ENCODE measurements around the gene IL32. TPM values are rescaled to one million over a fixed set of nuclear protein-coding genes. Genes with fewer than 3 reads are reported as not detected.
A peak's percentile ranks its signal among the peaks of the same experiment; 100 is the strongest.

IL32 gene
- total and polyA plus RNA-seq, 9 of the 15 experiments (the other 6 are each of a cell fraction or from before 2014, with no cell fraction given), result 0.21 to 2.2 (median 0.37) TPM; not detected in 3

DNA sequence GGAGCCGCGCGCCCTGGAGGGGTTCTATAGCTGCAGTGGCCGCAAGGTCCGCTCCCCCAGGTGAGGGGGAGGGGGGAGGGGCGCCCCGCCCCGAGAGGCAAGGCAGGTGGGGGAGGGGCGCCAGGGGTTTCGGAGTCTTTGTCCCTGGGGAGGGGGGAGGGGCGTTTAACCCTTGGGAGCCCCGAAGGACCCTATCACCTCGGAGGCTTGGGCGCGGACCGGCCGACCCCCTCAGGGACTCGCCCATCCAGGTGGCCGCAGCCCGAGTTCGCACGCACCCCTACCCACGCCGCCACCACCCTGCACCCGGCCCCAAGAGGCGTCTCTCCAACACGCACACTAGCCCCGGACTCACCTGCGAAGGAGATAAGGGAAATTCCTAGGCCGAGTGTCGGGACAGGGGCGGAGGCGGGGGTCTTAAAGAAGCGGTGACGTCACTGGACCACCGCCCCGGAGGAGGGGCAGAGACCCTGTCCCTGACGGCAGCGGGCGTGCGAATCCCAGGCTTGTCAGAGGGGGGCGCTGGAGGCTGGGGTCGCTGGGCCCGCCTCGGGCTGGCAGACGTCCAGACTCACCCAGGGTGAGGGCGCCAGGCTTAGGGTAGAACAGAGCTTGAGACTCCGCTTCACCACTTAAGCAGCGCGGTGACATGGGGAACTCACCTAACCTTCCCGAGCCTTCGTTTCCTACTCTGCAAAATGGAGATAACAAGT, 47.5 kb upstream of the IL32 start, which contains the start of gene CLDN6 (continued):
- TF ChIP-seq NRF1 (conservative IDR thresholded peaks at IDR 0.05 in 1 of 2, IDR thresholded peaks at IDR 0.05 in 1 of 2) (no peak), SIN3A (IDR thresholded peaks at IDR 0.05; ENCODE audit: borderline replicate concordance in 2 of 2, control insufficient read depth in 1 of 2, low read depth in 2 of 2, low read length in 2 of 2) (no peak), ZNF764 (CRISPR knock-in tag; IDR thresholded peaks at IDR 0.05; ENCODE audit: low read depth) (no peak), MAZ (CRISPR knock-in tag; conservative IDR thresholded peaks at IDR 0.05 in 1 of 2, IDR thresholded peaks at IDR 0.05 in 1 of 2) (peak in 1 of 2 experiments; percentile 43; a peak in 1 of 4 replicates), GTF2A2 (tag; IDR thresholded peaks at IDR 0.05) (no peak), PRMT5 (CRISPR knock-in tag; IDR thresholded peaks at IDR 0.05) (no peak), XRCC5 (IDR thresholded peaks at IDR 0.05; ENCODE audit: low read depth, low read length) (no peak), TAF15 (IDR thresholded peaks at IDR 0.05; ENCODE audit: low read depth, low read length) (no peak), TAL1 (IDR thresholded peaks at IDR 0.05) (no peak), CCNT2 (IDR thresholded peaks at IDR 0.05; ENCODE audit: borderline replicate concordance, extremely low read depth, insufficient read length, low read depth, low read length) (peak; percentile 18), TFAM (CRISPR knock-in tag; conservative IDR thresholded peaks at IDR 0.05) (no peak), HSF4 (CRISPR knock-in tag; IDR thresholded peaks at IDR 0.05; ENCODE audit: borderline replicate concordance) (no peak), SMARCB1 (IDR thresholded peaks at IDR 0.05; ENCODE audit: insufficient read length, low read depth) (no peak), ZNF780A (CRISPR knock-in tag; IDR thresholded peaks at IDR 0.05) (no peak), L3MBTL2 (IDR thresholded peaks at IDR 0.05) (0 out of 2 replicates have a peak, but pooled peaks have one; percentile 14), STAT5A (IDR thresholded peaks at IDR 0.05; ENCODE audit: borderline replicate concordance, low read length) (no peak), CBFA2T2 (conservative IDR thresholded peaks at IDR 0.05) (no peak)
- TF ChIP-seq, protein P1, sequence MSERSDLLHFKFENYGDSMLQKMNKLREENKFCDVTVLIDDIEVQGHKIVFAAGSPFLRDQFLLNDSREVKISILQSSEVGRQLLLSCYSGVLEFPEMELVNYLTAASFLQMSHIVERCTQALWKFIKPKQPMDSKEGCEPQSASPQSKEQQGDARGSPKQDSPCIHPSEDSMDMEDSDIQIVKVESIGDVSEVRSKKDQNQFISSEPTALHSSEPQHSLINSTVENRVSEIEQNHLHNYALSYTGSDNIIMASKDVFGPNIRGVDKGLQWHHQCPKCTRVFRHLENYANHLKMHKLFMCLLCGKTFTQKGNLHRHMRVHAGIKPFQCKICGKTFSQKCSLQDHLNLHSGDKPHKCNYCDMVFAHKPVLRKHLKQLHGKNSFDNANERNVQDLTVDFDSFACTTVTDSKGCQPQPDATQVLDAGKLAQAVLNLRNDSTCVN (CRISPR knock-in tag; IDR thresholded peaks at IDR 0.05), result no peak
- TF ChIP-seq, protein P2, sequence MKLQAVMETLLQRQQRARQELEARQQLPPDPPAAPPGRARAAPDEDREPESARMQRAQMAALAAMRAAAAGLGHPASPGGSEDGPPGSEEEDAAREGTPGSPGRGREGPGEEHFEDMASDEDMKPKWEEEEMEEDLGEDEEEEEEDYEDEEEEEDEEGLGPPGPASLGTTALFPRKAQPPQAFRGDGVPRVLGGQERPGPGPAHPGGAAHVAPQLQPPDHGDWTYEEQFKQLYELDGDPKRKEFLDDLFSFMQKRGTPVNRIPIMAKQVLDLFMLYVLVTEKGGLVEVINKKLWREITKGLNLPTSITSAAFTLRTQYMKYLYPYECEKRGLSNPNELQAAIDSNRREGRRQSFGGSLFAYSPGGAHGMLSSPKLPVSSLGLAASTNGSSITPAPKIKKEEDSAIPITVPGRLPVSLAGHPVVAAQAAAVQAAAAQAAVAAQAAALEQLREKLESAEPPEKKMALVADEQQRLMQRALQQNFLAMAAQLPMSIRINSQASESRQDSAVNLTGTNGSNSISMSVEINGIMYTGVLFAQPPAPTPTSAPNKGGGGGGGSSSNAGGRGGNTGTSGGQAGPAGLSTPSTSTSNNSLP (IDR thresholded peaks at IDR 0.05; ENCODE audit: borderline replicate concordance, low read depth, low read length), result no peak
- TF ChIP-seq, protein P3, sequence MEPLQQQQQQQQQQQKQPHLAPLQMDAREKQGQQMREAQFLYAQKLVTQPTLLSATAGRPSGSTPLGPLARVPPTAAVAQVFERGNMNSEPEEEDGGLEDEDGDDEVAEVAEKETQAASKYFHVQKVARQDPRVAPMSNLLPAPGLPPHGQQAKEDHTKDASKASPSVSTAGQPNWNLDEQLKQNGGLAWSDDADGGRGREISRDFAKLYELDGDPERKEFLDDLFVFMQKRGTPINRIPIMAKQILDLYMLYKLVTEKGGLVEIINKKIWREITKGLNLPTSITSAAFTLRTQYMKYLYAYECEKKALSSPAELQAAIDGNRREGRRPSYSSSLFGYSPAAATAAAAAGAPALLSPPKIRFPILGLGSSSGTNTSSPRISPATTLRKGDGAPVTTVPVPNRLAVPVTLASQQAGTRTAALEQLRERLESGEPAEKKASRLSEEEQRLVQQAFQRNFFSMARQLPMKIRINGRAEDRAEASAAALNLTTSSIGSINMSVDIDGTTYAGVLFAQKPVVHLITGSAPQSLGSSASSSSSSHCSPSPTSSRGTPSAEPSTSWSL (CRISPR knock-in tag; IDR thresholded peaks at IDR 0.05; ENCODE audit: borderline replicate concordance), result no peak
- TF ChIP-seq, protein P4, sequence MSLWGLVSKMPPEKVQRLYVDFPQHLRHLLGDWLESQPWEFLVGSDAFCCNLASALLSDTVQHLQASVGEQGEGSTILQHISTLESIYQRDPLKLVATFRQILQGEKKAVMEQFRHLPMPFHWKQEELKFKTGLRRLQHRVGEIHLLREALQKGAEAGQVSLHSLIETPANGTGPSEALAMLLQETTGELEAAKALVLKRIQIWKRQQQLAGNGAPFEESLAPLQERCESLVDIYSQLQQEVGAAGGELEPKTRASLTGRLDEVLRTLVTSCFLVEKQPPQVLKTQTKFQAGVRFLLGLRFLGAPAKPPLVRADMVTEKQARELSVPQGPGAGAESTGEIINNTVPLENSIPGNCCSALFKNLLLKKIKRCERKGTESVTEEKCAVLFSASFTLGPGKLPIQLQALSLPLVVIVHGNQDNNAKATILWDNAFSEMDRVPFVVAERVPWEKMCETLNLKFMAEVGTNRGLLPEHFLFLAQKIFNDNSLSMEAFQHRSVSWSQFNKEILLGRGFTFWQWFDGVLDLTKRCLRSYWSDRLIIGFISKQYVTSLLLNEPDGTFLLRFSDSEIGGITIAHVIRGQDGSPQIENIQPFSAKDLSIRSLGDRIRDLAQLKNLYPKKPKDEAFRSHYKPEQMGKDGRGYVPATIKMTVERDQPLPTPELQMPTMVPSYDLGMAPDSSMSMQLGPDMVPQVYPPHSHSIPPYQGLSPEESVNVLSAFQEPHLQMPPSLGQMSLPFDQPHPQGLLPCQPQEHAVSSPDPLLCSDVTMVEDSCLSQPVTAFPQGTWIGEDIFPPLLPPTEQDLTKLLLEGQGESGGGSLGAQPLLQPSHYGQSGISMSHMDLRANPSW (CRISPR knock-in tag; IDR thresholded peaks at IDR 0.05), result no peak
